ENCODE results near the gene DNAL1.

DNA sequence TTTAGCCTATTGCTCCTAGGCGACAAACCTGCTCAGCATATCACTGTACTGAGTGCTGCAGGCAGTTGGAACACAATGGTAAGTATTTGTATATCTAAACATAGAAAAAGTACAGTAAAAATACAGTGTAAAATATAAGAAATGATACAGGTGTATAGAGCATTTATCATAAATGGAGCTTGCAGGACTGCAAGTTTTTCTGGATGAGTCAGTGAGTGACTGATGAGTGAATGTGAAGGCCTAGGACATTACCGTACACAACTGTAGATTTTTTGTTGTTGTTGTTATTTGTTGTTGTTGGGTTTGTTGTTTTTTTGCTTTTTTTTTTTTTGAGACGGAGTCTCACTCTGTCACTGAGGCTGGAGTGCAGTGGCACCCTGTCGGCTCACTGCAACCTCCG lies 36.0 kb downstream of the DNAL1 start:
- TF ChIP-seq ZFX (IDR thresholded peaks at IDR 0.05) (no peak), EZH2 (IDR thresholded peaks at IDR 0.05) (no peak), ZNF274 (IDR thresholded peaks at IDR 0.05; ENCODE audit: low read depth, low read length) (no peak), POLR2A (IDR thresholded peaks at IDR 0.05; ENCODE audit: borderline replicate concordance, extremely low read depth, insufficient read depth, insufficient read length) (no peak), SP1 (IDR thresholded peaks at IDR 0.05; ENCODE audit: low read depth) (no peak)
